Right lobe of liver (tissue), 4 donors: Measurements from ENCODE around the gene NT5C1B.

Source experiments
- CTCF ChIP-seq, 4 donors: fragments of 200-600 bp in 3 of 4; fragments of 450-650 bp in 1 of 4; IDR thresholded peaks; one replicate each; pipeline versions ENCODE4 v1.5.1 to v1.8.0; 2016 to 2022; ENCODE audit warnings: antibody characterized with exemption in 4 of 4, mild to moderate bottlenecking in 2 of 4
- POLR2A ChIP-seq: fragments of 450-650 bp; IDR thresholded peaks from one replicate; pipeline ENCODE4 v1.6.1; 2017; ENCODE audit warnings: antibody characterized with exemption, mild to moderate bottlenecking
- donor health status: DM: no; HTN: no; CAD: no.
- donor health status: DM: no; HTN: no; CAD: no.
- donor health status: DM: no; HTN: yes; CAD: no.

DNA sequence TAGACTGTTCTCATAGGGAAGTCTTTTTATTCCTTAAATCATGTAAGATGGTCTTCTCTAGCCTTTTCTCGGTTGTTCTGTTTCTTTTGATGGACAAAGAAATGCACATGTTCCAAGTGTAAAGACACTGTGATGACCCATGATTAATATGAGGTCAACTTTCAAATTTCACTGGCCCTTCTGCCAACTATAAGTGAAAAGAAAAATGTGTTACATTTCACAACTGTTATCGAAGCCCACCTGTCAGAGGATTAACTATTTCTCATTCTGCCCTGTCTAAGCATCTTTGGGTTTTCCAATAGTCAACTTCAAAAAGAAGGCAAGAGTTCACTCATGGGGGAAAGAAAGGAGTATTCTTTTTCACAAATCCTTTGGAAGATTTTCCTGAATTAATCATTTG is 32.2 kb downstream of the NT5C1B start:
- TF ChIP-seq CTCF (IDR thresholded peaks at IDR 0.05) = no peak
- TF ChIP-seq POLR2A = no peak
